ENCODE measurements around the gene AP1AR.
A peak's percentile ranks its signal among the peaks of the same experiment; 100 is the strongest.
"Not testable (repeated sequence)": the region's sequence is repeated elsewhere in the genome, so short reads cannot be mapped to it uniquely, and the experiment has no call there.

Gene AP1AR

DNA sequence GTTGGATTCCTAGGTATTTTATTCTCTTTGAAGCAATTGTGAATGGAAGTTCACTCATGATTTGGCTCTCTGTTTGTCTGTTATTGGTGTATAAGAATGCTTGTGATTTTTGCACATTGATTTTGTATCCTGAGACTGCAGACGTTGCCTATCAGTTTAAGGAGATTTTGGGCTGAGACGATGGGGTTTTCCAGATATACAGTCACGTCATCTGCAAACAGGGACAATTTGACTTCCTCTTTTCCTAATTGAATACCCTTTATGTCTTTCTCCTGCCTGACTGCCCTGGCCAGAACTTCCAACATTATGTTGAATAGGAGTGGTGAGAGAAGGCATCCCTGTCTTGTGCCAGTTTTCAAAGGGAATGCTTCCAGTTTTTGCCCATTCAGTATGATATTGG lies 73.9 kb downstream of the AP1AR start:
- not testable (repeated sequence) for H3K9ac ChIP-seq (ENCODE audit: low read depth, low read length); H3K4me3 ChIP-seq (ENCODE audit: low read depth, low read length); H3K27me3 ChIP-seq (ENCODE audit: control insufficient read depth, insufficient read depth, low read length); H3K4me1 ChIP-seq (ENCODE audit: control insufficient read depth, insufficient read depth, low read length); H3K9me3 ChIP-seq (ENCODE audit: control insufficient read depth, insufficient read depth, low read length); H3K36me3 ChIP-seq (ENCODE audit: control insufficient read depth, insufficient read depth, low read length)

DNA sequence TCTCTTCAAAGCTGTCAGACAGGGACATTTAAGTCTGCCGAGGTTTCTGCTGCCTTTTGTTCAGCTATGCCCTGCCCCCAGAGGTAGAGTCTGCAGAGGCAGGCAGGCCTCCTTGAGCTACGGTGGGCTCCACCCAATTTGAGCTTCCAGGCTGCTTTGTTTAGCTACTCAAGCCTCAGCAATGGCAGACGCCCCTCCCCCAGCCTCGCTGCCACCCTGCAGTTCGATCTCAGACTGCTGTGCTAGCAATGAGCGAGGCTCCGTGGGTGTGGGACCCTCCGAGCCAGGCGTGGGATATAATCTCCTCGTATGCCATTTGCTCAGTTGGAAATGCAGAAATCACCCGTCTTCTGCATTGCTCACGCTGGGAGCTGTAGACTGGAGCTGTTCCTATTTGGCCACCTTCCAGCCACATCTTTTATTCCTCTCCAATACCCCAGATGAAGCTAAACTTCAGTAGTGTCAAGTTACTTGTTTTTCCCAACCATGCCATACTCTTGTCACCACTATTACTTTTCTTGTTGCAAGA lies 77.7 kb downstream of the AP1AR start:
- not testable (repeated sequence) for H3K27me3 ChIP-seq (ENCODE audit: control insufficient read depth, insufficient read depth, low read length); H3K9me3 ChIP-seq (ENCODE audit: control insufficient read depth, insufficient read depth, low read length); H3K4me1 ChIP-seq (ENCODE audit: control insufficient read depth, insufficient read depth, low read length); H3K36me3 ChIP-seq (ENCODE audit: control insufficient read depth, insufficient read depth, low read length); H3K9ac ChIP-seq (ENCODE audit: low read depth, low read length)
- H3K4me3 ChIP-seq (ENCODE audit: low read depth, low read length), result peak overlapping the region; percentile 43

- Histone ChIP-seq H3K9me3 (ENCODE audit: control insufficient read depth, insufficient read depth, low read length) (no peaks in the 10 kb centered on the region), H3K27me3 (ENCODE audit: control insufficient read depth, insufficient read depth, low read length) (no peaks in the 10 kb centered on the region), H3K4me1 (ENCODE audit: control insufficient read depth, insufficient read depth, low read length) (no peaks in the 10 kb centered on the region), H3K9ac (ENCODE audit: low read depth, low read length) (no peak overlapping the region), H3K4me3 (ENCODE audit: low read depth, low read length) (no peak overlapping the region), H3K36me3 (ENCODE audit: control insufficient read depth, insufficient read depth, low read length) (no peaks in the 10 kb centered on the region)
These were observed 79.9 kb downstream of the AP1AR start for GRCh38 chr4:112311516-112311915.

GRCh38 chr4:112312610-112313239 lies 81.1 kb downstream of the AP1AR start:
- Histone ChIP-seq H3K4me1 (ENCODE audit: control insufficient read depth, insufficient read depth, low read length) (no peaks in the 10 kb centered on the region), H3K27me3 (ENCODE audit: control insufficient read depth, insufficient read depth, low read length) (no peaks in the 10 kb centered on the region), H3K36me3 (ENCODE audit: control insufficient read depth, insufficient read depth, low read length) (no peaks in the 10 kb centered on the region), H3K4me3 (ENCODE audit: low read depth, low read length) (no peak overlapping the region), H3K9me3 (ENCODE audit: control insufficient read depth, insufficient read depth, low read length) (no peaks in the 10 kb centered on the region), H3K9ac (ENCODE audit: low read depth, low read length) (no peak overlapping the region)

DNA sequence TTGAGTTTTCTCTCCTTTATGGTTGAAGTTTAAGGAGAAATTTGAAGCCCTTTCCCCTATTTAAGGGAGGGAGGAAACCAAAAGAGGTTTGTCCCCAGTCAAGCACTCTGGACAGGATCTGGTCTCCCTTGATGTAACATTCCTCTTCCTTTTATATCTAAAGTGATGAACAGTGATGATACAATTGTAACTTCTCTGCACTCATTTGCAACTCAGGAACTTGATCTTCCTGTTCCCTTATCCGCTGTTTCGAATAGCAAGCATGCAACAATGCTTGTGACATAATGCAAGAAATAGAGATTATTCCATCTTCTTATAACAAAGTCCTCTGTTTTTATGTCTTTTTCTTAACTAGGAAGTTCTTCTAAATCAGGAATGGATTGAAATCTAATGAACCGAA lies 83.9 kb downstream of the AP1AR start:
- no peaks in the 10 kb centered on the region for H3K4me1 ChIP-seq (ENCODE audit: control insufficient read depth, insufficient read depth, low read length)
- H3K36me3 ChIP-seq (ENCODE audit: control insufficient read depth, insufficient read depth, low read length), result no peaks in the 10 kb centered on the region
- H3K27me3 ChIP-seq (ENCODE audit: control insufficient read depth, insufficient read depth, low read length), result no peaks in the 10 kb centered on the region
- no peak overlapping the region for H3K9ac ChIP-seq (ENCODE audit: low read depth, low read length)
- H3K9me3 ChIP-seq (ENCODE audit: control insufficient read depth, insufficient read depth, low read length), result no peaks in the 10 kb centered on the region
- no peak overlapping the region for H3K4me3 ChIP-seq (ENCODE audit: low read depth, low read length)

DNA sequence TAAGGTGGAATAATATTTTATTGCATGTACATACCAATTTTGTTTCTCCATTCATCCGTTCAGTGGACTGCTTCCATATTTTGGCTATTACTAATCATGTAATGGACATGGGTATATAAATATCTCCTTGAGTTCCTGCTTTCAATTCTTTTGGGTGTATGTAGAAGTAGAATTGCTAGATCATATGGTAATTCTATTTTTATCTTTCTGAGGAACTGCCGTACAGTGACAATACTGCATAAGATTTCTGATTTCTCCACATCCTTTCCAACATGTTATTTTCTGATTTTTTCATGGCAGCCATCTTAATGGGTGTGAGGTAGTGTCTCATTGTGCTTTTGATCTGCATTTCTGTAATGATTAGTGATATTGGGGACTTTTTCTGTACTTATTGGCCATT lies 84.8 kb downstream of the AP1AR start:
- H3K4me3 ChIP-seq (ENCODE audit: low read depth, low read length), result no peak overlapping the region
- H3K27me3 ChIP-seq (ENCODE audit: control insufficient read depth, insufficient read depth, low read length), result no peaks in the 10 kb centered on the region
- H3K9me3 ChIP-seq (ENCODE audit: control insufficient read depth, insufficient read depth, low read length), result no peaks in the 10 kb centered on the region
- H3K4me1 ChIP-seq (ENCODE audit: control insufficient read depth, insufficient read depth, low read length), result no peaks in the 10 kb centered on the region
- no peak overlapping the region for H3K9ac ChIP-seq (ENCODE audit: low read depth, low read length)
- H3K36me3 ChIP-seq (ENCODE audit: control insufficient read depth, insufficient read depth, low read length), result no peaks in the 10 kb centered on the region

DNA sequence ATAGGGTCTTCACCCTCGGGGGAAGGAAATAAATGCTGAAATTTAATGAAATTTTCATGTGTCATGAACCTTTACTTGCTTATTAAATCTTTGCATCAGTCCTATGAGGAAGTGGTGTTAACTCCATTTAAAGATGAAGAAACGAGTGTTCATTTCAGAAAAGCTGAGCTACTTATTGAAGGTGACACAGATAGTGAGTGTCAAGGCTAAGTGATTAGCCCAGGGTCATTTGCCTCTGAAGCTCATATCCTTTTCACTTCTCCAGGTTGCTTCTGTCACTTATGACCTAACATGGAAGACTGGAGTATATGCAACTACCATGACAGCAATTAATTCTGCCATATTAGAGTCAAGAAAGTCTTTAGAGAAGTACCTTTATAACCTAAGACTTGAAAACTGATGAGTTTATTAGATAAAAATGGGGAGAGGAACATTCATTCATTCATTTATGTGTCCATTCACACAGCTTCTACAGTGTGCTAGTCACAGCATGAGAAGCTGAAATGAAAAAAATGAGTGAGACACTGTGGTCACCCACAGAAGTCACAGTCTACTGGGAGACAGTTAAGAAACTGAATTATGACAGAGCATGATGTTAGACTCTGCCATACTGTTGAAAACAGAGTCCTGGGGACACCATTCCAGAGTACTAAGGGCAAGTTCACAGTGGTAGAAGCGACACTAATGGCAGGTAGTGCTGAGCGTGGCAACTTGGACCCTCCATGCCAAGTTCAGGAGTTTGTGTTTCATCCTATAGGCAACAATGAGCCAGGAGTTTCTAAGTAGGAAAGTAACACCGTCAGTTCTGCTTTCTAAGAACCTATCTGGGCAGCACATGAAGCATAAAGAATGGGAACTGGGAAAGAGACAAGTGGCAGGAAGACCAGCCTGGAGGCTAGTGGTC lies 86.9 kb downstream of the AP1AR start:
- no peaks in the 10 kb centered on the region for H3K27me3 ChIP-seq (ENCODE audit: control insufficient read depth, insufficient read depth, low read length)
- no peaks in the 10 kb centered on the region for H3K36me3 ChIP-seq (ENCODE audit: control insufficient read depth, insufficient read depth, low read length)
- H3K9ac ChIP-seq (ENCODE audit: low read depth, low read length), result no peak overlapping the region
- no peak overlapping the region for H3K4me3 ChIP-seq (ENCODE audit: low read depth, low read length)
- no peaks in the 10 kb centered on the region for H3K9me3 ChIP-seq (ENCODE audit: control insufficient read depth, insufficient read depth, low read length)
- no peaks in the 10 kb centered on the region for H3K4me1 ChIP-seq (ENCODE audit: control insufficient read depth, insufficient read depth, low read length)

Measured in iPS-15b (cell line).